ENCODE data around the gene ANKS1B. TPM values are rescaled to one million over a fixed set of nuclear protein-coding genes. Genes with fewer than 3 reads are reported as not detected.
"Not testable (repeated sequence)": the region's sequence is repeated elsewhere in the genome, so short reads cannot be mapped to it uniquely, and the experiment has no call there.

ANKS1B gene
- total RNA-seq, 1 donor from 2014 or later, result 0.46 TPM

DNA sequence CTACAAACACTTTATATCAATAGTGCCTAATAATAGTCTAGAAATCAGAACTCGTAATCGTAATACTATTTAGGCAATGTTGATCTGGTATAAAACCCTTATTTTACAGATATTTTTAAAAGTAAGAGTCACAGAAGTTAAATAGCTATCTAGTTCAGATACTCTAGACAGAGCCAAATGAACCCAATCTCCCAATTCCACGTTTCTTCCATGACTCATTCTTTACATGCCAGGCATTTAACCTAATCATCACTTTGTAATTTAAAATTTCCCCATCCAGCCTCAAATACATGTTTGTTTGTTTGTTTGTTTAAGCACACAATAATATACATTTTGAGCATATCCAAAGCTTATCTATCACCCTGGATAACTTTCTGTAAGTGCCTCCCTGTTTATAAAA is 373.6 kb downstream of the ANKS1B start:
- TF ChIP-seq, protein P1, sequence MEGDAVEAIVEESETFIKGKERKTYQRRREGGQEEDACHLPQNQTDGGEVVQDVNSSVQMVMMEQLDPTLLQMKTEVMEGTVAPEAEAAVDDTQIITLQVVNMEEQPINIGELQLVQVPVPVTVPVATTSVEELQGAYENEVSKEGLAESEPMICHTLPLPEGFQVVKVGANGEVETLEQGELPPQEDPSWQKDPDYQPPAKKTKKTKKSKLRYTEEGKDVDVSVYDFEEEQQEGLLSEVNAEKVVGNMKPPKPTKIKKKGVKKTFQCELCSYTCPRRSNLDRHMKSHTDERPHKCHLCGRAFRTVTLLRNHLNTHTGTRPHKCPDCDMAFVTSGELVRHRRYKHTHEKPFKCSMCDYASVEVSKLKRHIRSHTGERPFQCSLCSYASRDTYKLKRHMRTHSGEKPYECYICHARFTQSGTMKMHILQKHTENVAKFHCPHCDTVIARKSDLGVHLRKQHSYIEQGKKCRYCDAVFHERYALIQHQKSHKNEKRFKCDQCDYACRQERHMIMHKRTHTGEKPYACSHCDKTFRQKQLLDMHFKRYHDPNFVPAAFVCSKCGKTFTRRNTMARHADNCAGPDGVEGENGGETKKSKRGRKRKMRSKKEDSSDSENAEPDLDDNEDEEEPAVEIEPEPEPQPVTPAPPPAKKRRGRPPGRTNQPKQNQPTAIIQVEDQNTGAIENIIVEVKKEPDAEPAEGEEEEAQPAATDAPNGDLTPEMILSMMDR (conservative IDR thresholded peaks at IDR 0.05; ENCODE audit: low read depth, low read length), result no peak
- no peak for DNase-seq (ENCODE audit: low read depth)
- H3K4me3 ChIP-seq (ENCODE audit: low read depth, low read length), result no peak overlapping the region

- H3K4me3 ChIP-seq (ENCODE audit: low read depth, low read length), result no peak overlapping the region
- DNase-seq (ENCODE audit: low read depth), result no peak
- TF ChIP-seq, protein P1 (conservative IDR thresholded peaks at IDR 0.05; ENCODE audit: low read depth, low read length), result no peak
Measured at GRCh38 chr12:99609455-99610181, 375.1 kb downstream of the ANKS1B start.

GRCh38 chr12:99600388-99600787 is 384.3 kb downstream of the ANKS1B start:
- TF ChIP-seq, protein P1 (conservative IDR thresholded peaks at IDR 0.05; ENCODE audit: low read depth, low read length), result no peak
- DNase-seq (ENCODE audit: low read depth), result no peak
- H3K4me3 ChIP-seq (ENCODE audit: low read depth, low read length), result no peak overlapping the region

GRCh38 chr12:99598785-99599184 is 386.0 kb downstream of the ANKS1B start:
- H3K4me3 ChIP-seq (ENCODE audit: low read depth, low read length), result no peak overlapping the region
- TF ChIP-seq, protein P1 (conservative IDR thresholded peaks at IDR 0.05; ENCODE audit: low read depth, low read length), result no peak

GRCh38 chr12:99596762-99597161 is 388.0 kb downstream of the ANKS1B start:
- TF ChIP-seq, protein P1 (conservative IDR thresholded peaks at IDR 0.05; ENCODE audit: low read depth, low read length), result no peak
- no peak for DNase-seq (ENCODE audit: low read depth)
- no peak overlapping the region for H3K4me3 ChIP-seq (ENCODE audit: low read depth, low read length)

More at GRCh38 chr12:99598785-99599184, 386.0 kb downstream of the ANKS1B start:
- no peak for DNase-seq (ENCODE audit: low read depth)

- not testable (repeated sequence) for H3K4me3 ChIP-seq (ENCODE audit: low read depth, low read length); DNase-seq (ENCODE audit: low read depth)
Measured at GRCh38 chr12:99577125-99577524, 407.6 kb downstream of the ANKS1B start.

DNA sequence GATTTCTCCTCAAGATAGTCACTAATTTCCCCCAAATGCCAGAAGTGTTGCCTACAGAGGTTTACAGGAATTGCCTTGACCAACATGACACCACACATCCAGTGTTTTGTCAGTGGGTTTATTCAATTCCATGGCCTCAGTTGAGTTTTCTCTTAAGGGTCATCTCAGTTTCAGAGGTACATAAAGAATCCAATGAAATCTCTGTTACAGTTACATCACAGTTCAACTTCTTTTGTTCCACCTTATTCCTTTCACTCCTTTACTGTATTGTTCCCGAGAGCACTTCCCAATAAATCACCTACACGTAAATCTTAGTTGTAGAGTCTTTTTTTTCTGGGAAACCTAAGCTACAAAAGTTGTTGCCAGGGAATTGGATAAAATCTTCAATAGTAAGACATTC is 410.8 kb downstream of the ANKS1B start:
- TF ChIP-seq, protein P1 (conservative IDR thresholded peaks at IDR 0.05; ENCODE audit: low read depth, low read length), result no peak
- DNase-seq (ENCODE audit: low read depth), result no peak
- H3K4me3 ChIP-seq (ENCODE audit: low read depth, low read length), result no peak overlapping the region
